WTC11 (cell line): ENCODE results near the gene WWOX. TPM values are rescaled to one million over a fixed set of nuclear protein-coding genes. Genes with fewer than 3 reads are reported as not detected.

Experiments used
- ATAC-seq: fragments of 200-7000 bp; cut with Tn5 transposase; 2 replicates; pipeline ENCODE4 v1.10.0; 2021; ENCODE audit warnings: mild to moderate bottlenecking, moderate library complexity
- CTCF ChIA-PET: fragments of 300-600 bp; sonication (Branson Sonifier 250); formaldehyde crosslinking; loops from one replicate; lab custom pipeline; 2021; ENCODE audit warnings: antibody characterized with exemption; lab: Charles Lee
- POLR2A ChIA-PET: fragments of 350-600 bp; sonication (Branson Sonifier 250); formaldehyde crosslinking; loops from one replicate; lab custom pipeline; 2021; ENCODE audit warnings: antibody characterized with exemption; lab: Charles Lee
- DNase-seq: peaks from one replicate; pipeline ENCODE4 v3.0.0; 2021; ENCODE audit warnings: low spot score
- H3K27ac Mint-ChIP-seq: 2 replicates; pipeline ENCODE4 v1.8.0; 2021; ENCODE audit warnings: mixed read lengths
- H3K27me3 Mint-ChIP-seq: 2 replicates; pipeline ENCODE4 v1.8.0; 2021; ENCODE audit warnings: low read depth, mild to moderate bottlenecking, moderate library complexity, mixed read lengths
- H3K36me3 Mint-ChIP-seq: 2 replicates; pipeline ENCODE4 v1.8.0; 2021; ENCODE audit warnings: mixed read lengths
- H3K4me1 Mint-ChIP-seq: 2 replicates; pipeline ENCODE4 v1.8.0; 2022; ENCODE audit warnings: mixed read lengths
- H3K4me3 Mint-ChIP-seq: 2 replicates; pipeline ENCODE4 v1.8.0; 2021; ENCODE audit warnings: mild to moderate bottlenecking, moderate library complexity, mixed read lengths
- H3K9me3 Mint-ChIP-seq: 2 replicates; pipeline ENCODE4 v1.8.0; 2021; ENCODE audit warnings: mixed read lengths
- CBFB ChIP-seq: sonication (generic); formaldehyde crosslinking; IDR thresholded peaks from 2 replicates; pipeline ENCODE4 v1.8.1; 2022; ENCODE audit warnings: mild to moderate bottlenecking, low read depth, missing genetic modification reagents
- FOXK1 ChIP-seq: sonication (generic); formaldehyde crosslinking; IDR thresholded peaks from 2 replicates; pipeline ENCODE4 v1.8.0; 2022; ENCODE audit warnings: mild to moderate bottlenecking, moderate library complexity, missing genetic modification reagents
- GABPB1 ChIP-seq: sonication (generic); formaldehyde crosslinking; IDR thresholded peaks from 2 replicates; pipeline ENCODE4 v1.8.1; 2023; ENCODE audit warnings: mild to moderate bottlenecking, missing genetic modification reagents
- JAZF1 ChIP-seq: fragments of 250-450 bp; sonication (Bioruptor Pico); IDR thresholded peaks from 2 replicates; pipeline ENCODE4 v1.9.0; 2021; ENCODE audit warnings: moderate library complexity, mild to moderate bottlenecking, inconsistent platforms
- PRRX2 ChIP-seq: fragments of 250-450 bp; sonication (Bioruptor Pico); IDR thresholded peaks from 2 replicates; pipeline ENCODE4 v1.8.0; 2021; ENCODE audit warnings: mild to moderate bottlenecking
- TEAD1 ChIP-seq: sonication (generic); formaldehyde crosslinking; IDR thresholded peaks from 2 replicates; pipeline ENCODE4 v1.8.0; 2022; ENCODE audit warnings: mild to moderate bottlenecking, missing genetic modification reagents
- ZNF232 ChIP-seq: sonication (generic); formaldehyde crosslinking; IDR thresholded peaks from 2 replicates; pipeline ENCODE4 v1.8.0; 2022; ENCODE audit warnings: mild to moderate bottlenecking, missing genetic modification reagents
- ZNF263 ChIP-seq: sonication (generic); formaldehyde crosslinking; IDR thresholded peaks from 2 replicates; pipeline ENCODE4 v1.8.1; 2022; ENCODE audit warnings: low read depth, mild to moderate bottlenecking, moderate library complexity, missing genetic modification reagents
- ZNF423 ChIP-seq: fragments of 250-450 bp; sonication (Bioruptor Pico); IDR thresholded peaks from 2 replicates; pipeline ENCODE4 v2.1.2; 2022; ENCODE audit warnings: mild to moderate bottlenecking, moderate library complexity
- total RNA-seq: library from RNA; stranded (reverse); gene quantifications from 3 replicates; pipeline ENCODE4 v1.2.3, GENCODE V29; 2021
- TF ChIP-seq, protein P1 (sequence below): sonication (generic); formaldehyde crosslinking; IDR thresholded peaks from 2 replicates; pipeline ENCODE4 v1.8.1; 2023; ENCODE audit warnings: mild to moderate bottlenecking, missing genetic modification reagents, borderline replicate concordance
- TF ChIP-seq, protein P2 (sequence below): sonication (generic); formaldehyde crosslinking; IDR thresholded peaks from 2 replicates; pipeline ENCODE4 v1.8.1; 2023; ENCODE audit warnings: mild to moderate bottlenecking, missing genetic modification reagents
- TF ChIP-seq, protein P3 (sequence below): sonication (generic); formaldehyde crosslinking; IDR thresholded peaks from 2 replicates; pipeline ENCODE4 v1.8.1; 2022; ENCODE audit warnings: mild to moderate bottlenecking, missing genetic modification reagents, moderate library complexity, borderline replicate concordance
- TF ChIP-seq, protein P4 (sequence below): fragments of 250-450 bp; sonication (Bioruptor Pico); IDR thresholded peaks from 2 replicates; pipeline ENCODE4 v1.9.0; 2021; ENCODE audit warnings: mild to moderate bottlenecking, borderline replicate concordance
- TF ChIP-seq, protein P5 (sequence below): sonication (generic); formaldehyde crosslinking; IDR thresholded peaks from 2 replicates; pipeline ENCODE4 v1.8.0; 2023; ENCODE audit warnings: missing genetic modification reagents

WWOX gene
- total RNA-seq, 1 experiment from 2014 or later = 15.7 TPM

DNA sequence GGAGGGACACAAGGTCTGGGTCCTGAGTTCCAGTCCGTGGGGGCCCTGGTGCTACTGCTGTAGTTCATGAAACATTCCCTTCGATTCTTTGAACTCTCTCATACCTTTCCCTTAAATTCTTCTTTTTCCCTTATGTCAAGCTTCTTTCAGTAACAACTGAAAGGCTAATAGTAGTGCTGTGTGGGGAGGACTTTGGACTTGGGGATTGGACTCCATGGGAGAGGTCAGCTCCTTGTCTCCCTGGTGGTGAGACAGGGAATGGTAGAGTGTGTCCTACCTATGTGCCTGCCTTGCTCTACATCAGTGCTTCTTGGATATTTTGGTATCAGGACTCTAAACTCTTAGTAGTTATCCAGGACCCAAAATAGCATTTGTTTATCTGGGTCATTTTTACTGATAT is 628.1 kb downstream of the WWOX start (continued):
- TF ChIP-seq, protein P1, sequence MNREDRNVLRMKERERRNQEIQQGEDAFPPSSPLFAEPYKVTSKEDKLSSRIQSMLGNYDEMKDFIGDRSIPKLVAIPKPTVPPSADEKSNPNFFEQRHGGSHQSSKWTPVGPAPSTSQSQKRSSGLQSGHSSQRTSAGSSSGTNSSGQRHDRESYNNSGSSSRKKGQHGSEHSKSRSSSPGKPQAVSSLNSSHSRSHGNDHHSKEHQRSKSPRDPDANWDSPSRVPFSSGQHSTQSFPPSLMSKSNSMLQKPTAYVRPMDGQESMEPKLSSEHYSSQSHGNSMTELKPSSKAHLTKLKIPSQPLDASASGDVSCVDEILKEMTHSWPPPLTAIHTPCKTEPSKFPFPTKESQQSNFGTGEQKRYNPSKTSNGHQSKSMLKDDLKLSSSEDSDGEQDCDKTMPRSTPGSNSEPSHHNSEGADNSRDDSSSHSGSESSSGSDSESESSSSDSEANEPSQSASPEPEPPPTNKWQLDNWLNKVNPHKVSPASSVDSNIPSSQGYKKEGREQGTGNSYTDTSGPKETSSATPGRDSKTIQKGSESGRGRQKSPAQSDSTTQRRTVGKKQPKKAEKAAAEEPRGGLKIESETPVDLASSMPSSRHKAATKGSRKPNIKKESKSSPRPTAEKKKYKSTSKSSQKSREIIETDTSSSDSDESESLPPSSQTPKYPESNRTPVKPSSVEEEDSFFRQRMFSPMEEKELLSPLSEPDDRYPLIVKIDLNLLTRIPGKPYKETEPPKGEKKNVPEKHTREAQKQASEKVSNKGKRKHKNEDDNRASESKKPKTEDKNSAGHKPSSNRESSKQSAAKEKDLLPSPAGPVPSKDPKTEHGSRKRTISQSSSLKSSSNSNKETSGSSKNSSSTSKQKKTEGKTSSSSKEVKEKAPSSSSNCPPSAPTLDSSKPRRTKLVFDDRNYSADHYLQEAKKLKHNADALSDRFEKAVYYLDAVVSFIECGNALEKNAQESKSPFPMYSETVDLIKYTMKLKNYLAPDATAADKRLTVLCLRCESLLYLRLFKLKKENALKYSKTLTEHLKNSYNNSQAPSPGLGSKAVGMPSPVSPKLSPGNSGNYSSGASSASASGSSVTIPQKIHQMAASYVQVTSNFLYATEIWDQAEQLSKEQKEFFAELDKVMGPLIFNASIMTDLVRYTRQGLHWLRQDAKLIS = no peak

DNA sequence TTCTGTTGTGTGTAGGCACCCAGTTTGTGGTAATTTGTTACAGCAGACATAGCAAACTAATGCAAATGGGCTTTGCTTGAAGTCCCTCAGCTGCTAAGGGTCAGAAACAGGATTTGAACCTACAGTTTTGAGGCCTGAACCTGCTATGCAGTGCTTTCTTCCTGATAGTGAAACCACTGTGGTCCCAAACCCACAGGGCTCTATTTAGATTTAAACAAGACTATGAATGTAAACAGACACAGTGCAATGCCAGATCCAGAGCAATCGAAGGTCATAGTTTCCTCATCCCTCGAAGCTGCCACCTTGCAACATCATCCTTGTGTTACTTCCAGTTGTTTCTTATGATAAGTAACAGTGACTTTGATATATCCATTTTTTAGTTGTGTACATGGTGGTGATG is 630.2 kb downstream of the WWOX start:
- POLR2A ChIA-PET = no interaction called here
- DNase-seq (no peak), ATAC-seq (no peak)
- CTCF ChIA-PET = interaction anchor here (0.9 kb wide), 1 partner anchor 8 kb away, joined by 3 read pairs; no protein-coding TSS in a partner anchor
- no peak overlapping the region for H3K4me3 Mint-ChIP-seq
- no peaks in the 10 kb centered on the region for H3K27me3 Mint-ChIP-seq
- H3K9me3 Mint-ChIP-seq = peaks cover 5% of the 10 kb centered on the region; the same call in 1 of the 2 replicates
- no peak overlapping the region for H3K27ac Mint-ChIP-seq
- peak; percentile 97 for TF ChIP-seq GABPB1 (CRISPR knock-in tag)
- TF ChIP-seq, protein P2, sequence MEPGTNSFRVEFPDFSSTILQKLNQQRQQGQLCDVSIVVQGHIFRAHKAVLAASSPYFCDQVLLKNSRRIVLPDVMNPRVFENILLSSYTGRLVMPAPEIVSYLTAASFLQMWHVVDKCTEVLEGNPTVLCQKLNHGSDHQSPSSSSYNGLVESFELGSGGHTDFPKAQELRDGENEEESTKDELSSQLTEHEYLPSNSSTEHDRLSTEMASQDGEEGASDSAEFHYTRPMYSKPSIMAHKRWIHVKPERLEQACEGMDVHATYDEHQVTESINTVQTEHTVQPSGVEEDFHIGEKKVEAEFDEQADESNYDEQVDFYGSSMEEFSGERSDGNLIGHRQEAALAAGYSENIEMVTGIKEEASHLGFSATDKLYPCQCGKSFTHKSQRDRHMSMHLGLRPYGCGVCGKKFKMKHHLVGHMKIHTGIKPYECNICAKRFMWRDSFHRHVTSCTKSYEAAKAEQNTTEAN (CRISPR knock-in tag) = no peak
- no peaks in the 10 kb centered on the region for H3K36me3 Mint-ChIP-seq
- H3K4me1 Mint-ChIP-seq = no peaks in the 10 kb centered on the region

DNA sequence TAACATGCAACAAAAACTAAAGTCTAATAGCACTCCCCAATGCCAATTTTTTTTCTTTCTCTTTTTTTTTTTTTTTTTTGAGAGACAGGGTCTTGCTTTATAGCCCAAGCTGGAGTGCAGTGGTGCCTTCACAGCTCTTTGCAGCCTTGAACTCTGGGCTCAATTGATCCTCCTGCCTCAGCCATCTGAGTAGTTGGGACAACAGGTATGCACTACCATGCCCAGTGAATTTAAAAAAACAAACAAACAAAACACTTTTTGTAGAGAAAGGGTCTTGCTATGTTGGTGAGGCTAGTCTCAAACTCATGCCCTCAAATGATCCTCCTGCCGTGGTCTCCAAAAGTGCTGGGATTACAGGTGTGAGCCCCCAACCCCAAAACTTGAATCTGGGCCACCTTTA is 632.3 kb downstream of the WWOX start:
- Mint-ChIP-seq H3K9me3 (no peaks in the 10 kb centered on the region), H3K4me1 (no peaks in the 10 kb centered on the region)
- CTCF ChIA-PET = no interaction called here
- TF ChIP-seq, protein P3, sequence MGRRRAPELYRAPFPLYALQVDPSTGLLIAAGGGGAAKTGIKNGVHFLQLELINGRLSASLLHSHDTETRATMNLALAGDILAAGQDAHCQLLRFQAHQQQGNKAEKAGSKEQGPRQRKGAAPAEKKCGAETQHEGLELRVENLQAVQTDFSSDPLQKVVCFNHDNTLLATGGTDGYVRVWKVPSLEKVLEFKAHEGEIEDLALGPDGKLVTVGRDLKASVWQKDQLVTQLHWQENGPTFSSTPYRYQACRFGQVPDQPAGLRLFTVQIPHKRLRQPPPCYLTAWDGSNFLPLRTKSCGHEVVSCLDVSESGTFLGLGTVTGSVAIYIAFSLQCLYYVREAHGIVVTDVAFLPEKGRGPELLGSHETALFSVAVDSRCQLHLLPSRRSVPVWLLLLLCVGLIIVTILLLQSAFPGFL = no peak
- no peak for TF ChIP-seq CBFB (CRISPR knock-in tag)
- TF ChIP-seq, protein P2 (CRISPR knock-in tag) = no peak
- no peak for TF ChIP-seq ZNF232 (CRISPR knock-in tag)
- TF ChIP-seq ZNF263 (CRISPR knock-in tag) = no peak
- TF ChIP-seq, protein P4, sequence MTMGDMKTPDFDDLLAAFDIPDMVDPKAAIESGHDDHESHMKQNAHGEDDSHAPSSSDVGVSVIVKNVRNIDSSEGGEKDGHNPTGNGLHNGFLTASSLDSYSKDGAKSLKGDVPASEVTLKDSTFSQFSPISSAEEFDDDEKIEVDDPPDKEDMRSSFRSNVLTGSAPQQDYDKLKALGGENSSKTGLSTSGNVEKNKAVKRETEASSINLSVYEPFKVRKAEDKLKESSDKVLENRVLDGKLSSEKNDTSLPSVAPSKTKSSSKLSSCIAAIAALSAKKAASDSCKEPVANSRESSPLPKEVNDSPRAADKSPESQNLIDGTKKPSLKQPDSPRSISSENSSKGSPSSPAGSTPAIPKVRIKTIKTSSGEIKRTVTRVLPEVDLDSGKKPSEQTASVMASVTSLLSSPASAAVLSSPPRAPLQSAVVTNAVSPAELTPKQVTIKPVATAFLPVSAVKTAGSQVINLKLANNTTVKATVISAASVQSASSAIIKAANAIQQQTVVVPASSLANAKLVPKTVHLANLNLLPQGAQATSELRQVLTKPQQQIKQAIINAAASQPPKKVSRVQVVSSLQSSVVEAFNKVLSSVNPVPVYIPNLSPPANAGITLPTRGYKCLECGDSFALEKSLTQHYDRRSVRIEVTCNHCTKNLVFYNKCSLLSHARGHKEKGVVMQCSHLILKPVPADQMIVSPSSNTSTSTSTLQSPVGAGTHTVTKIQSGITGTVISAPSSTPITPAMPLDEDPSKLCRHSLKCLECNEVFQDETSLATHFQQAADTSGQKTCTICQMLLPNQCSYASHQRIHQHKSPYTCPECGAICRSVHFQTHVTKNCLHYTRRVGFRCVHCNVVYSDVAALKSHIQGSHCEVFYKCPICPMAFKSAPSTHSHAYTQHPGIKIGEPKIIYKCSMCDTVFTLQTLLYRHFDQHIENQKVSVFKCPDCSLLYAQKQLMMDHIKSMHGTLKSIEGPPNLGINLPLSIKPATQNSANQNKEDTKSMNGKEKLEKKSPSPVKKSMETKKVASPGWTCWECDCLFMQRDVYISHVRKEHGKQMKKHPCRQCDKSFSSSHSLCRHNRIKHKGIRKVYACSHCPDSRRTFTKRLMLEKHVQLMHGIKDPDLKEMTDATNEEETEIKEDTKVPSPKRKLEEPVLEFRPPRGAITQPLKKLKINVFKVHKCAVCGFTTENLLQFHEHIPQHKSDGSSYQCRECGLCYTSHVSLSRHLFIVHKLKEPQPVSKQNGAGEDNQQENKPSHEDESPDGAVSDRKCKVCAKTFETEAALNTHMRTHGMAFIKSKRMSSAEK (CRISPR knock-in tag) = no peak
- TF ChIP-seq, protein P5, sequence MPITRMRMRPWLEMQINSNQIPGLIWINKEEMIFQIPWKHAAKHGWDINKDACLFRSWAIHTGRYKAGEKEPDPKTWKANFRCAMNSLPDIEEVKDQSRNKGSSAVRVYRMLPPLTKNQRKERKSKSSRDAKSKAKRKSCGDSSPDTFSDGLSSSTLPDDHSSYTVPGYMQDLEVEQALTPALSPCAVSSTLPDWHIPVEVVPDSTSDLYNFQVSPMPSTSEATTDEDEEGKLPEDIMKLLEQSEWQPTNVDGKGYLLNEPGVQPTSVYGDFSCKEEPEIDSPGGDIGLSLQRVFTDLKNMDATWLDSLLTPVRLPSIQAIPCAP (CRISPR knock-in tag) = no peak
- TF ChIP-seq PRRX2 (CRISPR knock-in tag) = no peak
- no peak for TF ChIP-seq ZNF423
- TF ChIP-seq JAZF1 = no peak
- no peak for TF ChIP-seq FOXK1 (CRISPR knock-in tag)
- TF ChIP-seq TEAD1 = no peak
- TF ChIP-seq, all 79 proteins: peak for 0
- POLR2A ChIA-PET = no interaction called here
- no peak overlapping the region for H3K4me3 Mint-ChIP-seq
- ATAC-seq (no peak), DNase-seq (no peak)
- H3K36me3 Mint-ChIP-seq = no peaks in the 10 kb centered on the region
- H3K27me3 Mint-ChIP-seq = no peaks in the 10 kb centered on the region
- H3K27ac Mint-ChIP-seq = no peak overlapping the region
